ENCODE measurements around the gene TMEM87B. TPM values are rescaled to one million over a fixed set of nuclear protein-coding genes. Genes with fewer than 3 reads are reported as not detected.

TMEM87B gene
- total RNA-seq, 1 experiment from 2014 or later = 16.3 TPM

DNA sequence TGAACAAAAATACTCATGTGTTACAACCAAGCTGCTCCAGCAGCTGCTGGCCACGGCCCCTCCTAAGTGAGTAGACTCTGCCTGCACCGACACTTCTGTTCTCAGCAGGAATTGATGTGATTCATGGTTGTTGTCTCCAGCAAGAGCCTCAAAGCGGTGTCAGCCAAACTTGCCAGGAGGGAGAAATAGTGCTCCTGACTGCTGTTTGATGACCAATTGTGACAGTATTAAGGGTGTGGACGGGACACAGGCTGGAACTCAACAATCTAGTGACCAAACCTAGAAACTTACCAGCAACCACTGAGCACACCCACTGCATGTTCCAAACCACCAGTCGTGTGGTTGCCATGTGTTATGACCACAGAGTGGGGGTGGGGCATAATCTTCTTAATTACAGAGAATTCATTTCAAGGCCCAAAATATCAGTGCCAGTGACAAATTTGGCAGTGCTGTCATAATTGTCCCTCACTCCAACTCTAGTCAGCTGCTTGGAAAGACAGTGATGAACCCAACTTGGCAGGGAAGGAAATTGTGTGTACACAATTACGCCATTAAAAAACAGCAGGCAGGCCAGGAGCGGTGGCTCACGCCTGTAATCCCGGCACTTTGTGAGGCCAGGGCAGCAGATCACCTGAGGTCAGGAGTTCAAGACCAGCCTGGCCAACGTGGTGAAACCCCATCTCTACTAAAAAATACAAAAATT, 113.5 kb downstream of the TMEM87B start:
- no TSS peak for BruUV-seq (replicated peaks)
- CTCF ChIA-PET = no interaction called here
- Histone ChIP-seq H3K27me3 (replicated peaks; ENCODE audit: control insufficient read depth, insufficient read depth, low read length) (no peaks in the 10 kb centered on the region), H3K36me3 (ENCODE audit: control insufficient read depth, insufficient read depth, low read length) (no peaks in the 10 kb centered on the region), H3K9me3 (no peaks in the 10 kb centered on the region), H3K4me1 (no peaks in the 10 kb centered on the region; the same call in 1 of the 2 replicates), H3K4me3 (ENCODE audit: low read depth, low read length) (no peak overlapping the region)
- no peaks in the 10 kb centered on the region for H3K9me3 Mint-ChIP-seq (ENCODE audit: unreplicated experiment)
- TF ChIP-seq, protein P1, sequence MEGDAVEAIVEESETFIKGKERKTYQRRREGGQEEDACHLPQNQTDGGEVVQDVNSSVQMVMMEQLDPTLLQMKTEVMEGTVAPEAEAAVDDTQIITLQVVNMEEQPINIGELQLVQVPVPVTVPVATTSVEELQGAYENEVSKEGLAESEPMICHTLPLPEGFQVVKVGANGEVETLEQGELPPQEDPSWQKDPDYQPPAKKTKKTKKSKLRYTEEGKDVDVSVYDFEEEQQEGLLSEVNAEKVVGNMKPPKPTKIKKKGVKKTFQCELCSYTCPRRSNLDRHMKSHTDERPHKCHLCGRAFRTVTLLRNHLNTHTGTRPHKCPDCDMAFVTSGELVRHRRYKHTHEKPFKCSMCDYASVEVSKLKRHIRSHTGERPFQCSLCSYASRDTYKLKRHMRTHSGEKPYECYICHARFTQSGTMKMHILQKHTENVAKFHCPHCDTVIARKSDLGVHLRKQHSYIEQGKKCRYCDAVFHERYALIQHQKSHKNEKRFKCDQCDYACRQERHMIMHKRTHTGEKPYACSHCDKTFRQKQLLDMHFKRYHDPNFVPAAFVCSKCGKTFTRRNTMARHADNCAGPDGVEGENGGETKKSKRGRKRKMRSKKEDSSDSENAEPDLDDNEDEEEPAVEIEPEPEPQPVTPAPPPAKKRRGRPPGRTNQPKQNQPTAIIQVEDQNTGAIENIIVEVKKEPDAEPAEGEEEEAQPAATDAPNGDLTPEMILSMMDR (IDR thresholded peaks at IDR 0.05; ENCODE audit: insufficient read depth in 1 of 2, low read depth in 1 of 2, low read length in 1 of 2, severe bottlenecking in 1 of 2, unreplicated experiment in 1 of 2) = no peak
- H3K36me3 Mint-ChIP-seq (ENCODE audit: insufficient read depth, unreplicated experiment) = no peaks in the 10 kb centered on the region
- POLR2A ChIA-PET = no interaction called here
- intact Hi-C loops (cut with micrococcal nuclease; ENCODE audit: unreplicated experiment) = no loop called here
- no peak overlapping the region for H3K4me3 Mint-ChIP-seq (ENCODE audit: unreplicated experiment)
- no peak overlapping the region for H3K27ac Mint-ChIP-seq (ENCODE audit: unreplicated experiment)
- H3K27me3 Mint-ChIP-seq (ENCODE audit: insufficient read depth, unreplicated experiment) = peaks cover 2% of the 10 kb centered on the region
- H3K4me1 Mint-ChIP-seq (ENCODE audit: low read depth, unreplicated experiment) = peaks cover 7% of the 10 kb centered on the region
- no peak for DNase-seq

Other genes with a start within 250 kb of the TMEM87B start
- 97.2 and 110 TPM in 2 replicates for gene ANAPC1, start 171.1 kb upstream of the TMEM87B start, total RNA-seq (2022)
- gene MERTK, start 156.7 kb upstream of the TMEM87B start, total RNA-seq (2022) = 39.2 and 42.6 TPM in 2 replicates
- 0.39 and 0.59 TPM in 2 replicates for gene FBLN7, start 83.1 kb downstream of the TMEM87B start, total RNA-seq (2022)
- gene ZC3H8, start 199.8 kb downstream of the TMEM87B start, total RNA-seq (2022) = 17.6 and 19.9 TPM in 2 replicates
- 1.9 and 3.2 TPM in 2 replicates for gene ZC3H6, start 220.3 kb downstream of the TMEM87B start, total RNA-seq (2022)